SK-N-SH (cell line): ENCODE data around the gene PDE4B. TPM values are rescaled to one million over a fixed set of nuclear protein-coding genes. Genes with fewer than 3 reads are reported as not detected.

ENCODE experiments used
- CTCF ChIA-PET: fragments of 300-600, 350-600 bp; formaldehyde crosslinking; extraction: SDS; loops from one replicate; lab custom pipeline; 2021; lab: Yijun Ruan, JAX
- POLR2A ChIA-PET: fragments of 350-600 bp; sonication (Branson Sonifier 250); formaldehyde crosslinking; extraction: SDS; loops from one replicate; lab custom pipeline; 2020; ENCODE audit warnings: antibody characterized with exemption, inconsistent platforms; lab: Yijun Ruan, JAX
- DNase-seq: peaks from one replicate; pipeline ENCODE4 v3.0.0; 2012
- H2AFZ ChIP-seq: fragments of 200-600 bp; sonication (generic); 2 replicates; pipeline ENCODE4 v1.8.1; 2016; ENCODE audit warnings: antibody characterized with exemption, mild to moderate bottlenecking, low read depth
- H3F3A ChIP-seq: fragments of 200-600 bp; sonication (generic); replicated peaks from 2 replicates; pipeline ENCODE3; 2016; ENCODE audit warnings: antibody characterized with exemption, mild to moderate bottlenecking; ENCODE audit not compliant: insufficient read depth
- H3K27ac ChIP-seq, 2 experiments: fragments of 200-500 bp in 1 of 2; fragments of 200-600 bp in 1 of 2; sonication (Bioruptor generic) in 1 of 2; sonication (generic), shearing (Covaris generic) in 1 of 2; 2 replicates each; pipeline versions ENCODE4 v1.5.1 to v1.6.1; 2014 to 2016; ENCODE audit warnings: low read depth in 2 of 2, inconsistent platforms in 1 of 2, low read length in 1 of 2, mild to moderate bottlenecking in 1 of 2, mixed read lengths in 1 of 2
- H3K27me3 ChIP-seq: fragments of 200-600 bp; sonication (generic), shearing (Covaris generic); 2 replicates; pipeline ENCODE4 v1.6.1; 2016; ENCODE audit warnings: mixed run types; ENCODE audit not compliant: insufficient read depth
- H3K36me3 ChIP-seq, 2 experiments: fragments of 200-500 bp in 1 of 2; fragments of 200-600 bp in 1 of 2; sonication (Bioruptor generic) in 1 of 2; sonication (generic) in 1 of 2; replicated peaks in 1 of 2; 2 replicates each; pipeline versions ENCODE3 to v1.5.1; 2014 to 2016; ENCODE audit warnings: low read length in 1 of 2, mild to moderate bottlenecking in 1 of 2; ENCODE audit not compliant: insufficient read depth in 2 of 2, control insufficient read depth in 1 of 2
- H3K4me1 ChIP-seq, 2 experiments: fragments of 200-500 bp in 1 of 2; fragments of 200-600 bp in 1 of 2; sonication (Bioruptor generic) in 1 of 2; sonication (generic), shearing (Covaris generic) in 1 of 2; 2 replicates each; pipeline versions ENCODE4 v1.5.1 to v1.6.1; 2014 to 2016; ENCODE audit warnings: low read depth in 1 of 2, low read length in 1 of 2, mixed run types in 1 of 2; ENCODE audit not compliant: insufficient read depth in 2 of 2, control insufficient read depth in 1 of 2
- H3K4me2 ChIP-seq: fragments of 200-600 bp; sonication (generic), shearing (Covaris generic); 2 replicates; pipeline ENCODE4 v1.6.1; 2017; ENCODE audit warnings: mixed run types
- H3K4me3 ChIP-seq, 2 experiments: fragments of 200-500 bp in 1 of 2; fragments of 200-600 bp in 1 of 2; sonication (Bioruptor generic) in 1 of 2; sonication (generic), shearing (Covaris generic) in 1 of 2; 2 replicates each; pipeline versions ENCODE4 v1.5.1 to v1.8.1; 2014 to 2016; ENCODE audit warnings: low read depth in 2 of 2, inconsistent platforms in 1 of 2, low read length in 1 of 2, mild to moderate bottlenecking in 1 of 2, mixed read lengths in 1 of 2, moderate library complexity in 1 of 2
- H3K79me2 ChIP-seq: fragments of 200-600 bp; sonication (generic); 2 replicates; pipeline ENCODE4 v1.8.1; 2017; ENCODE audit warnings: mild to moderate bottlenecking; ENCODE audit not compliant: insufficient read depth
- H3K9ac ChIP-seq: fragments of 200-600 bp; sonication (generic); 2 replicates; pipeline ENCODE4 v1.6.1; 2017; ENCODE audit warnings: mixed run types
- H3K9me2 ChIP-seq: fragments of 200-600 bp; sonication (generic); 2 replicates; pipeline ENCODE4 v1.6.1; 2017; ENCODE audit warnings: mixed run types
- H3K9me3 ChIP-seq: fragments of 200-600 bp; sonication (generic); 2 replicates; pipeline ENCODE4 v1.6.1; 2017; ENCODE audit warnings: mixed run types, mild to moderate bottlenecking, moderate library complexity
- H4K20me1 ChIP-seq: fragments of 200-600 bp; sonication (generic); 2 replicates; pipeline ENCODE4 v1.6.1; 2017; ENCODE audit warnings: mild to moderate bottlenecking, mixed run types; ENCODE audit not compliant: insufficient read depth
- CHD2 ChIP-seq: fragments of 150-350 bp; IDR thresholded peaks from 2 replicates; pipeline ENCODE4 v1.6.1; 2018; ENCODE audit warnings: low read length; ENCODE audit not compliant: partially characterized antibody
- FOSL2 ChIP-seq: IDR thresholded peaks from 2 replicates; pipeline ENCODE4 v1.4.0; 2012; ENCODE audit warnings: low read depth, mild to moderate bottlenecking, moderate library complexity, borderline replicate concordance
- FOXM1 ChIP-seq: IDR thresholded peaks from 2 replicates; pipeline ENCODE4 v1.4.0; 2012; ENCODE audit warnings: low read depth, mild to moderate bottlenecking
- GABPA ChIP-seq: IDR thresholded peaks from 2 replicates; pipeline ENCODE4 v1.4.0; 2012; ENCODE audit warnings: low read depth, mild to moderate bottlenecking
- GATA2 ChIP-seq: sonication (generic); formaldehyde crosslinking; IDR thresholded peaks from 2 replicates; pipeline ENCODE4 v1.5.0; 2020; ENCODE audit warnings: mild to moderate bottlenecking, missing genetic modification reagents
- IRF3 ChIP-seq: fragments of 150-350 bp; IDR thresholded peaks from 2 replicates; pipeline ENCODE4 v1.6.1; 2016; ENCODE audit warnings: mild to moderate bottlenecking, low read depth, low read length
- MAX ChIP-seq: IDR thresholded peaks from 2 replicates; pipeline ENCODE4 v1.4.0; 2012; ENCODE audit warnings: low read depth
- NFIC ChIP-seq: IDR thresholded peaks from 2 replicates; pipeline ENCODE4 v1.4.0; 2012; ENCODE audit warnings: borderline replicate concordance
- RAD21 ChIP-seq: IDR thresholded peaks from 2 replicates; pipeline ENCODE4 v1.6.1; 2012; ENCODE audit warnings: mild to moderate bottlenecking, low read length
- RCOR1 ChIP-seq: fragments of 150-350 bp; IDR thresholded peaks from 2 replicates; pipeline ENCODE4 v1.6.1; 2017; ENCODE audit warnings: antibody characterized with exemption, low read length
- REST ChIP-seq: IDR thresholded peaks from 2 replicates; pipeline ENCODE4 v1.6.1; 2012; ENCODE audit warnings: mild to moderate bottlenecking, low read depth, low read length, moderate library complexity
- RFX5 ChIP-seq: IDR thresholded peaks from 2 replicates; pipeline ENCODE4 v1.6.1; 2012; ENCODE audit warnings: mild to moderate bottlenecking, improper control_type of control experiment, low read length
- SIN3A ChIP-seq: IDR thresholded peaks from 2 replicates; pipeline ENCODE4 v1.6.1; 2012; ENCODE audit warnings: low read depth, mild to moderate bottlenecking, low read length, moderate library complexity, borderline replicate concordance
- SMC3 ChIP-seq: IDR thresholded peaks from 2 replicates; pipeline ENCODE4 v1.6.1; 2012; ENCODE audit warnings: low read depth, low read length, improper control_type of control experiment
- TCF12 ChIP-seq: IDR thresholded peaks from 2 replicates; pipeline ENCODE4 v1.4.0; 2012
- TEAD4 ChIP-seq: IDR thresholded peaks from 2 replicates; pipeline ENCODE4 v1.4.0; 2012; ENCODE audit warnings: mild to moderate bottlenecking, borderline replicate concordance; ENCODE audit not compliant: insufficient read depth
- USF1 ChIP-seq: IDR thresholded peaks from 2 replicates; pipeline ENCODE4 v1.4.0; 2012; ENCODE audit warnings: low read depth, borderline replicate concordance
- USF2 ChIP-seq: fragments of 150-350 bp; IDR thresholded peaks from 2 replicates; pipeline ENCODE4 v1.6.1; 2017; ENCODE audit warnings: antibody characterized with exemption, low read length, low read depth, borderline replicate concordance
- WGBS: methylation state at CpG from one replicate; pipeline ENCODE4 v1.1.6; 2017; ENCODE audit warnings: low lambda C conversion rate; 5-methylcytosine and 5-hydroxymethylcytosine counted together
- polyA plus RNA-seq, 3 experiments: library from polyadenylated mRNA; depleted of rRNA; stranded (reverse); fragments of >200 nt; gene quantifications; 2 replicates each; pipeline ENCODE4 v1.2.3, GENCODE V29; 2012

Gene PDE4B
- polyA plus RNA-seq, 1 of the 3 experiments (the other 2 are of a cell fraction): 1.9 TPM

GRCh38 chr1:66167267-66167666, 374.6 kb downstream of the PDE4B start:
- CTCF ChIA-PET: interaction anchor here (2.1 kb wide), 1 partner anchor 75 kb away, joined by 10 read pairs; no protein-coding TSS in a partner anchor
- Histone ChIP-seq H3K79me2 (no peaks in the 10 kb centered on the region), H3K9ac (no peak overlapping the region), H3K4me1 (peaks cover 0 to 13% of the 10 kb centered on the region in 2 experiments; a peak in 2 of 4 replicates), H3K9me3 (no peaks in the 10 kb centered on the region), H3K36me3 (no peaks in the 10 kb centered on the region), H4K20me1 (no peaks in the 10 kb centered on the region), H3F3A (no peaks in the 10 kb centered on the region), H3K9me2 (no peaks in the 10 kb centered on the region), H3K4me2 (no peak overlapping the region), H3K27ac (no peak overlapping the region), H3K4me3 (no peak overlapping the region), H3K27me3 (no peaks in the 10 kb centered on the region), H2AFZ (no peak overlapping the region)
- DNase-seq: no peak
- POLR2A ChIA-PET: no interaction called here
- no peak for TF ChIP-seq TCF12
- no peak for TF ChIP-seq IRF3
- no peak for TF ChIP-seq SMC3
- TF ChIP-seq TEAD4: no peak
- TF ChIP-seq USF1: no peak
- TF ChIP-seq FOSL2: no peak
- TF ChIP-seq RCOR1: no peak
- no peak for TF ChIP-seq RFX5
- TF ChIP-seq NFIC: no peak
- no peak for TF ChIP-seq GATA2 (CRISPR knock-in tag)

- Histone ChIP-seq H3K36me3 (no peaks in the 10 kb centered on the region), H2AFZ (no peak overlapping the region), H3K79me2 (no peaks in the 10 kb centered on the region), H3K4me2 (no peak overlapping the region), H3K27me3 (no peaks in the 10 kb centered on the region), H3K4me1 (peaks cover 0 to 13% of the 10 kb centered on the region in 2 experiments; a peak in 2 of 4 replicates), H3K9me2 (no peaks in the 10 kb centered on the region), H3K9ac (no peak overlapping the region), H3K27ac (peak overlapping the region in 1 of 2 experiments; percentile 55; a peak in 1 of 4 replicates), H3K9me3 (no peaks in the 10 kb centered on the region), H3F3A (no peaks in the 10 kb centered on the region), H4K20me1 (no peaks in the 10 kb centered on the region), H3K4me3 (no peak overlapping the region)
- WGBS: 70% methylated on average over 5 of the region's 5 CpGs
- ChIA-PET CTCF (interaction anchor here (1.0 to 2.1 kb wide), 3 partner anchors 12 to 74 kb away, joined by 3 to 10 read pairs (median 3); no protein-coding TSS in a partner anchor), POLR2A (no interaction called here)
- DNase-seq: no peak
- no peak for TF ChIP-seq MAX
- TF ChIP-seq USF1: no peak
- no peak for TF ChIP-seq USF2
- no peak for TF ChIP-seq CHD2
- TF ChIP-seq REST: no peak
- no peak; the same call in 1 of the 2 replicates for TF ChIP-seq RAD21
- no peak for TF ChIP-seq GABPA
- no peak for TF ChIP-seq NFIC
- no peak for TF ChIP-seq FOXM1
- TF ChIP-seq SIN3A: no peak
Observed at GRCh38 chr1:66168467-66168887, 375.8 kb downstream of the PDE4B start.
